ENCODE results near the gene SKI. TPM values are rescaled to one million over a fixed set of nuclear protein-coding genes. Genes with fewer than 3 reads are reported as not detected.
"Not testable (repeated sequence)": the region's sequence is repeated elsewhere in the genome, so short reads cannot be mapped to it uniquely, and the experiment has no call there.

The SKI gene
- polyA plus RNA-seq, 6 donors from 2014 or later: 0.26 to 1.3 (median 0.52) TPM; not detected in 1

DNA sequence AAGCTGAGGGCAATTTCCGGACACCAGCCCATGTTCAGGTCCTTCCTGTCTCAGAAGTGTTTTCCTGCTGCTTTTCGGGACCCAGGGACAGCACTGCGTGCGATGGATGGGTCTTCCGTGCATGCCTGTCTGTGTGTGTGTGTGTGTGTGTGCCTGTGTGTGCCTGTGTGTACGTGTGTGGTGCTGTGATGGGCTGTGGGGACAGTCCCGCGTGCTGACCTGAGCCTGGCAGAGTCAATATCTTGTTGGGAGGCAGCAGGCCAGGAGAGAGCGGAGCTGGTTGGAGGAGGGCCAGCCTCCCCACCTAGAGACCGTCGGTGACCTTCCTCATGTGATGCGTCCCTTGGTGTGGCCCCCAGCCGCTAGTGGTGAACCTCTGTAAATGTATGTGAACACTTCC is 13.7 kb downstream of the SKI start:
- no peak for DNase-seq
- peak overlapping the region in 2 of 8 donors; percentile 16 to 33 for H3K4me3 Mint-ChIP-seq
- H3K27me3 Mint-ChIP-seq: no peaks in the 10 kb centered on the region
- ATAC-seq (ENCODE audit: low read depth in 2 of 2): no peak
- no peaks in the 10 kb centered on the region for H3K36me3 Mint-ChIP-seq
- H3K4me1 Mint-ChIP-seq: peaks cover 47 to 67% (median 53%) of the 10 kb centered on the region in 3 donors
- no peaks in the 10 kb centered on the region for H3K9me3 Mint-ChIP-seq
- peak overlapping the region in 1 of 6 donors; percentile 51 for H3K27ac Mint-ChIP-seq

DNA sequence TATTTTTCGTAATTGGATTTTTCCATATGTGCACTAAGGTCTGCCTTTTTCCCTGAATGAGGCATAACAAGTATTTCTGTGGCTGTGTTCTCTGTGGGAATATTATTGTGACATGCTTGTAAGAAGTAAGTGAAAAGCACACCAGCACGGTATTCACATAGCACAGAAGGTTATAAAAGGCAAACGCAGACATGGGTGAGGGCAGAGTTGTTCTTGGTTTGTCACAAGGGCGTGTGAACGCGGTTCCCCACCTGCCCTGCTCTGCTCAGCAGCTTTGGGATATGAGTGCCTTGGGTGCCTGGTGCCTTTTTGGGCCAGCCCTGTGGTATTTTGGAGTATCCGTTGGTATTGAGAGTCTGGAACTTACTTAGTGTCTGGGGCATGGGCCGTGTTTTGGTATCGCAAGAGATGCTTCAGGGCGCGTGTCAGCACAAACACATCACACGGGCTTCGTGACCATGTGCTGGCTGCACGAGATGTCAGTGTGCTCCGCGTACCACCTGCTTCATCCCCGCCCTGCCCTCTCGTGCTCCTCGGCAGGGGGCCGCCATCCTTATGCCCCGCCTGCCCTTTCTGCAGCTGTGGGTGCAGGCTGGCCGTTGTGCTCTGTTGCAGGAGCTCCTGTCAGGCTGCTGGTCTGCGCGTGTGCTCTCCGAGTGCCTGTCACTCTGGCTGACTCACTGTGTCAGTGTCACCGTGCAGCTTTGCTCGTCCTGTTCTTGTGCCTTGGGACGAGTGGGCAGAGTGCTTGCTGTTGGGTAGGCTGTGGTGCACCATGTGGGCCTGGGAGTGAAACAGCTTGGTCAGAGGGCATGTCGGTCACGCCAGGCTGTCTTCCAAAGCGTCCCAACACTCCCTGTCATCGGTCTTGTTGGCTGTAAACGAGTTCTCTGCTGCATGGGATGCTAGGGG is 15.0 kb downstream of the SKI start:
- Mint-ChIP-seq H3K27me3 (no peaks in the 10 kb centered on the region), H3K9me3 (no peaks in the 10 kb centered on the region), H3K27ac (peak overlapping the region in 2 of 6 donors; percentile 39 to 51), H3K4me1 (peaks cover 49 to 67% (median 57%) of the 10 kb centered on the region in 3 donors), H3K4me3 (peak overlapping the region in 2 of 8 donors; percentile 22 to 51), H3K36me3 (no peaks in the 10 kb centered on the region)
- ATAC-seq (ENCODE audit: low read depth in 2 of 2) (no peak), DNase-seq (no peak)

DNA sequence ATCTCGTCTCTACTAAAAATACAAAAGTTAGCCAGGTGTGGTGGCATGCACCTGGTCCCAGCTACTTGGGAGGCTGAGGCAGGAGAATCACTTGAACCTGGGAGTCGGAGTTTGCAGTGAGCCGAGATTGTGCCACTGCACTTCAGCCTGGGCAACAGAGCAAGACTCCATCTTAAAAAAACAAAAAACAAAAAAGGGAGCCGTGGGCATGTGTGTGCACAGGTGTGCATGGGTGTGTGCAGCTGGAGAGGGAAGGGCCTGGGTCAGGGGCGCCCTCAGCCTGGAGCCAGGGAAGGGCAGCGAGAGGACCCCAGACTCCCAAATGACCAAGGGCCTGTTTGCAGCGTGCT is 18.9 kb downstream of the SKI start:
- H3K4me1 Mint-ChIP-seq: peaks cover 38 to 80% (median 63%) of the 10 kb centered on the region in 3 donors
- not testable (repeated sequence) for H3K9me3 Mint-ChIP-seq; ATAC-seq (ENCODE audit: low read depth in 2 of 2); H3K27me3 Mint-ChIP-seq; DNase-seq; H3K36me3 Mint-ChIP-seq
- H3K27ac Mint-ChIP-seq: peak overlapping the region; percentile 52 to 97 (median 86)
- peak overlapping the region; percentile 49 to 88 (median 77) for H3K4me3 Mint-ChIP-seq

DNA sequence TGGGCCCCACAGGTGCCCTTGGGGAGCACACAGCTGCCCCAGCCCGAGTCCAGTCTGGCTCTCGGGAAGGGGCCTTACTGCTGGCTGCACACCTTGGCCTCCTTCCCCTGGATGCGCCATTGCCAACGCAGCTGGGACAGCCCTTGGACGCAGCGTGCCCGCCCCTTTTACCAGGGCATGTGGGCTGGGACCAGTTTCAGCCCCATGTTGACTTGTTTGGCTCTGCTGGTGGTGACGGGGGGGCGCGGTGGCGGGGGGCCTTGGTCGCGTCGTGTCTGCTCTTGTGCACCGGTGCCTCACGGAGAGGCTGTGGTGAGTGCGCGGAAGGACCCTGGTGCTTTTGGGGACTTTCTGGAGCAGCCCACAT is 19.6 kb downstream of the SKI start:
- Mint-ChIP-seq H3K9me3 (no peaks in the 10 kb centered on the region), H3K27ac (no peak overlapping the region), H3K4me3 (peak overlapping the region in 3 of 8 donors; percentile 15 to 32 (median 24)), H3K27me3 (no peaks in the 10 kb centered on the region), H3K4me1 (peaks cover 40 to 81% (median 68%) of the 10 kb centered on the region in 3 donors), H3K36me3 (no peaks in the 10 kb centered on the region)
- ATAC-seq (ENCODE audit: low read depth in 2 of 2) (no peak), DNase-seq (no peak)

DNA sequence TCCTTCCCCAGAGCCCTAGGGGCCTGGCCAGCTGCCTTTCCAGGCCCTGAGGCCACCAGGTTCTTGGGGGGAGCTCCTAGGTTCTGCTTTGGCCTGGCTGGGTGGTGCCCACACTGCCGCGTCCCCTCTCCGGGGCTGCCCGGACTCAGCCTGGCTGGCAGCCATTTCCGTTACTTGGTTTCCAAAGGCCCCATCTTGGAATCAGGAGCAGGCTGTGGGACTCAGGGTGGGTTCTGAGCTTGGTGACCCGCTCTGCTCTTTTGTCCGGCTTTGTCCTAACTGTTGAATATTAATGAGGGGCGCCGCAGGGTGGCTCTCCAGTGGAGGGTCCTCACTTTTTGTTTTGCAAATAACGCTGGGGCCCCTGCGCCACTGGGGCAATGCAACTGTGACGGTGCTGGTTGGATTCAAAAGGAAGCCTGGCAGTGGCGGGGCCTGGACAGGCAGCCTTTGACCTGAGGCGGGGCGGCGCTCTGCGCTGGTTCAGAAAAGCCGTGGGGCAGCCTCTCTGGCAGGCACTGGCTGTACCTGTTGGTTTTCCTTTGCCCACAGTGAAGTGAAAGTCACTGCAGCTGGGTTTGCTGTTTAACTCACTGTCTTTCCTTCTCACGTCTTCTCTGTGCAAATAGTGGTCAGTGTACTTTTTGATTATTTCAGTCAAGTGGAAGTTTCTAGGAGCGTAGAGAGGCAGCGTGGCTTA is 20.2 kb downstream of the SKI start:
- no peak for ATAC-seq (ENCODE audit: low read depth in 2 of 2)
- Mint-ChIP-seq H3K4me3 (peak overlapping the region in 2 of 8 donors; percentile 19 to 40), H3K9me3 (no peaks in the 10 kb centered on the region), H3K4me1 (peaks cover 40 to 84% (median 70%) of the 10 kb centered on the region in 3 donors), H3K36me3 (no peaks in the 10 kb centered on the region), H3K27ac (peak overlapping the region in 3 of 6 donors; percentile 77 to 89 (median 87)), H3K27me3 (no peaks in the 10 kb centered on the region)
- no peak for DNase-seq

DNA sequence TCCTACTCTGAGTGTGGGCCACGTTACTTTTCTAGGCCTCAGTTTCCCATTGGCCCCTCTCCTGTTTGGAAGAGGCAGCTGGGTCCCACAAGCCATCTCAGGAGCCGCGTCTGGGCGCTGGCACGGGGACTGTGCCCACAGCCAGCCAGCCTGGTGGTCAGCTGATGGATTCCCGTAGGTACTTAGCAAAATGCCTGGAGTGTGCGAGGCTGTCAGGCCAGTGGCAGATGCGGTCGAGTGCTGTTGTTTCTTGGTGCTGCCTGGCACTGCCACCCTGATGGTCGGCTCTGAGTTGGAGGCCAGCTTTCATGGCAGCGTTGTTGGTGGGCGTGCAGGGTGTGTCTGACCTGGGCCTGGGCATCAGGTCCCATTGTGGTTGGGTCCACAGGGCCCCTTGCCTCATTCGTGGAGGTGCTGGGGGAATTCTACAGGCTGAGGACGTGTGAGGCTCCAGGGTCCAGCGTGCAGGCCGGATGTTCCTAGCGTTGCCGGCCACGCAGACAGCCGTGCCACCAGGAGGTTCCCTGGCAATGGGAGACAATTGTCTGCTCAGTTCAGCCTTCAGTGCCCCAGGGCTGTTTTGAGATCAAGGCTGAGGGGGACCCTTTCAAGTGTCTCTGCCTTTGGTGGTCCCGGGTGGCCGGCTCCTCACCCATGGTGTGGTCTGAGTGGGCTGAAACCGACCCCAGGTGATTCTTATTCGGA is 20.9 kb downstream of the SKI start:
- no peaks in the 10 kb centered on the region for H3K27me3 Mint-ChIP-seq
- H3K9me3 Mint-ChIP-seq: no peaks in the 10 kb centered on the region
- H3K36me3 Mint-ChIP-seq: no peaks in the 10 kb centered on the region
- peak overlapping the region in 3 of 8 donors; percentile 44 to 58 (median 51) for H3K4me3 Mint-ChIP-seq
- peaks cover 34 to 81% (median 66%) of the 10 kb centered on the region in 3 donors for H3K4me1 Mint-ChIP-seq
- ATAC-seq (ENCODE audit: low read depth in 2 of 2) (no peak), DNase-seq (no peak)
- peak overlapping the region in 4 of 6 donors; percentile 24 to 89 (median 82) for H3K27ac Mint-ChIP-seq

DNA sequence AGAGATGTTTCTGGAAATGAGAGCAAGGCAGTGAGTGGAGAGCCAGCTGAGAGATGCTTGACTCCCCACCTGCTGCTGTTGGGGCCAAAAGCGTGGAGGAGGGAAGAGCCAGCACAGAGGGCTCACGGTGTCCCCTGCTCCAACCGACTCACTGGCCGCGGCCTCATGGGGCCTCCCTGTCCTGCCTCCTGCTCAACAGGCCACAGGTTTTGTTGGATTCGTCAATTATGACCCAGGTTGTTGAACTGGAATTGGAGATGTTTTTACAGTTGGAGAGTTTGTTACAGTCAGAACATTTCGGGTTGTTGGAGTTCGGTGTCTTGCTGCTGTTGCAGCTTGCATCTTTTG is 21.4 kb downstream of the SKI start:
- DNase-seq (no peak), ATAC-seq (ENCODE audit: low read depth in 2 of 2) (no peak)
- Mint-ChIP-seq H3K4me3 (peak overlapping the region in 3 of 8 donors; percentile 20 to 58 (median 44)), H3K36me3 (no peaks in the 10 kb centered on the region), H3K4me1 (peaks cover 32 to 81% (median 63%) of the 10 kb centered on the region in 3 donors), H3K27me3 (no peaks in the 10 kb centered on the region), H3K27ac (peak overlapping the region in 2 of 6 donors; percentile 24 to 77), H3K9me3 (peaks cover 0 to 2% (median 0%) of the 10 kb centered on the region in 7 donors)

DNA sequence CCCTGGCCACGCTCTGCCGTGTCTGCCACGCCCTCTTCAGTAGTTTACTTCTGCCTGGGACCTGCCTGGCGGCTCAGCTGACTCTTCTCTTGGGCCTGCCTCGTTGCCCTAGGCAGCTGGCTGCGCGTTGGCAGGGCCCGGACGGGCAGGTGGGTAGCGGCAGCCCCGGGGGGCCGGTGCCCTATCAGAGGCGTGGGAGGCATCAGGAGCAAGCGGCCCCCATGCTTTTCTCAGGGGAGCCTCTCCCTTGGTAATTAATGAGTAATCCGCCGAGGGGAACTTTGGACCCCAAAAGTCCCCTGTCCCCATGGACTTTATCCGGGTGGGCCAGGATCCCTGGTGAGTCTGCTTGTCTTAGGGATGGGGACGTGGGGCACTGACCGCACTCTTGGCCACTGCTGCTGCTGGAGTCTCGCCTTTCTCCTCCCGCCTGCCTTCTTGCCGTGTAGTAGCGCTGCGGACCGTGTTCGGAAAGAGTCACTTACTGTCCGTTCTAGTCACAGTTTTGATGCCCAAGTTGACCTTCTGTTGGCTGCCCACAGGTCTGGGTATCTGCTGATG is 22.7 kb downstream of the SKI start:
- ATAC-seq (ENCODE audit: low read depth in 2 of 2): no peak
- Mint-ChIP-seq H3K27ac (peak overlapping the region in 3 of 6 donors; percentile 18 to 28 (median 19)), H3K4me1 (peaks cover 29 to 70% (median 59%) of the 10 kb centered on the region in 3 donors)

DNA sequence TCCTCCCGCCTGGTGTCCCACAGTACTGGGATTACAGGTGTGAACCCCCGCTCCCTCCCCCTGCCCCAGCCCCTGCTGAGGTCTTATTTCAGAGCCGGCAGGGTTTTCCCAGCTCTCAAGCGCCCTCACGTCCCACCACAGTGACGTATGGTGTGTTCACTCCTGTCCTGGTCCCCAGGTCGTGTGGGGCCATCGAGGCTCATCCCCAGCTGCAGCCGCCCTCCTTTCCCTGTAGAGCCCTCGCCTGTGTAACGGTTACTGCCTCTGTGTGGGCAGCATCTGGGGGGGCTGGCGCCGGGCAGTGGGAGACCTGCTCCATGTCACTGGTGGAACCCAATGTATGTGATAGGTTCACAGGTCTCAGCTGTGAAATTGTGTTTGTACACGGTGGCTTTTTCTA is 23.2 kb downstream of the SKI start:
- Mint-ChIP-seq H3K27ac (peak overlapping the region in 2 of 6 donors; percentile 62 to 82), H3K4me3 (peak overlapping the region in 2 of 8 donors; percentile 29 to 76), H3K27me3 (no peaks in the 10 kb centered on the region)

More for the DNA sequence above, 22.7 kb downstream of the SKI start:
- Mint-ChIP-seq H3K27me3 (no peaks in the 10 kb centered on the region), H3K9me3 (peaks cover 0 to 3% (median 0%) of the 10 kb centered on the region in 7 donors), H3K36me3 (no peaks in the 10 kb centered on the region), H3K4me3 (peak overlapping the region in 1 of 8 donors; percentile 56)
- no peak for DNase-seq

DNA sequence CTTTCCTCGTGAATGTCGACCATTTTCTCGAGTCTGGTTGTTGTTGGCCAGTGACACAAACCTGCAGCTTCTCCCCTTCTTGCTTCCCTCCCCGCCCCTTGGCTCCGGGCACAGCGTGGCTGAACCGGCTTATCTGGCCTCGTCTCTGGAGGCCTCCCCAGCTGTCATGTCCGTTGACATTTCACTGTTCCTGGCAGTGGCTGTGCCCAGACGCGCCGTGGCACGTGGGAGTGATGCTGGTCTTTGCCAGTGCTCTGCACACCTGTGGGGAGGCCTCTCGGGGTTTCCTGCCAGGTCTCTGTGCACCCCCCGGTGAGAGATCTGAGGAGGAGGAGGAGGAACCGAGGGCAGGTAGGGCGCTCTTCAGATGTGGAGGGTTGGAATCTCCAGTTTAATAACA is 23.7 kb downstream of the SKI start:
- Mint-ChIP-seq H3K27ac (peak overlapping the region in 3 of 6 donors; percentile 62 to 82 (median 69)), H3K9me3 (peaks cover 0 to 3% (median 0%) of the 10 kb centered on the region in 7 donors), H3K36me3 (no peaks in the 10 kb centered on the region), H3K27me3 (no peaks in the 10 kb centered on the region), H3K4me3 (peak overlapping the region in 1 of 8 donors; percentile 44), H3K4me1 (peaks cover 20 to 60% (median 49%) of the 10 kb centered on the region in 3 donors)
- DNase-seq: no peak
- ATAC-seq (ENCODE audit: low read depth in 2 of 2): no peak

More for the DNA sequence above, 23.2 kb downstream of the SKI start:
- Mint-ChIP-seq H3K36me3 (no peaks in the 10 kb centered on the region), H3K9me3 (peaks cover 0 to 3% (median 0%) of the 10 kb centered on the region in 7 donors), H3K4me1 (peaks cover 24 to 64% (median 53%) of the 10 kb centered on the region in 3 donors)
- ATAC-seq (ENCODE audit: low read depth in 2 of 2): no peak
- DNase-seq: no peak

DNA sequence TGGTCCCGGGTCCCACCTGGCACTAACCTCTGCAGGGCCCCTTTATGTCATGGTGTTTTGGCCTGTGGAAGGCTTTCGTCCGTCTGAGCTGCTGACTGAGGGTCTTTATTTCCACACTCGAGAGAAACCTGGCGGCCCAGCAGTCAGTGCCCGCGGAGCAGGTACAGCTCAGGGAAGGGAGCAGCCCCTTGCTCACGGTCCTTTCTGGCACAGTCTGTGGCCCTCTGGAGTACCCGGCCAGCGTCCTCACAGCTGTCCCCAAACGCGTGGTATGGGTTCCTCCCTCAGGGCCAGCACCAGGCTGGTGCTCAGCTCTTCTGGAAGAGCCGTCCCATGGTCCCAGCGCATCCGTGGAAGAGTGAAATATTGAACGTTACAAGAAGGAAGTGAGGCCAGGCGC is 24.3 kb downstream of the SKI start:
- Mint-ChIP-seq H3K27ac (peak overlapping the region in 5 of 6 donors; percentile 64 to 88 (median 82)), H3K36me3 (no peaks in the 10 kb centered on the region), H3K4me3 (peak overlapping the region in 4 of 8 donors; percentile 50 to 76 (median 65)), H3K9me3 (peaks cover 0 to 3% (median 0%) of the 10 kb centered on the region in 7 donors), H3K4me1 (peaks cover 21 to 54% (median 44%) of the 10 kb centered on the region in 3 donors), H3K27me3 (no peaks in the 10 kb centered on the region)
- DNase-seq (no peak), ATAC-seq (ENCODE audit: low read depth in 2 of 2) (no peak)

DNA sequence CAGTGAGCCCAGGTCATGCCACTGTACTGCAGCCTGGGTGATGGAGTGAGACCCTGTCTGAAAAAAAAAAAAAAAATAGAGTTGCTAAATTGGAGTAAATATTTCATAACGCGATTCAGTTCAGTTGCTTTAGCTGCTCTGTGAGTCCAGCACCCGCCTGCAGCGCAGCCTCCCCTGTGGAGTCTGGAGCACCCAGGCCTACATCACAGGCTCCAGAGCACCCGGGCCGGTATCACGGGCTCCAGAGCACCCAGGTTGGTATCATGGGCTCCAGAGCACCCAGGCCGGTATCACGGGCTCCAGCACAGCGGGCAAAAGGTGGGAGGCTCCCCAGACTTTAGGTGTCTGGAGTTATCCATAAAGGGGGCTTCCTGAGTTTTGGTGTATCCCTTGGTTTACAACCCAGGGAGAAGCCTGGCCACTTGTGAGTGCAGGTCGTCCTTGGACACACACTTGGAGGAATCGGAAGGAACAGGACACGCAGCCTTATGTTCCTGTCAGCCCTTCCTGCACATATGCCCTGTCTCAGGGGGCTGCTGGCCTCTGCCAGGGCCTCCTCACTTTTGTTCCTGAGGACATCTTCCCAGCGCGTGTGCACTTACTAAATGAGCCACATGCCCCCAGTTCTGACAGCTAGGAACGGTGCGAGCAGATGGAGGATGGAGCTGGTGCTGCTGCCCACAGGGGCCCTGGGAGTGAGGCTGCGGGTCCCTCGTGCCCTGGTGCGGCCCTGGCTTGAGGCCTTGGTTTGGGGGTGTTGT is 25.1 kb downstream of the SKI start:
- no peak for ATAC-seq (ENCODE audit: low read depth in 2 of 2)
- Mint-ChIP-seq H3K27ac (peak overlapping the region in 4 of 6 donors; percentile 32 to 91 (median 76)), H3K27me3 (no peaks in the 10 kb centered on the region), H3K4me3 (peak overlapping the region in 1 of 8 donors; percentile 76), H3K36me3 (no peaks in the 10 kb centered on the region), H3K9me3 (peaks cover 0 to 3% (median 0%) of the 10 kb centered on the region in 7 donors), H3K4me1 (peaks cover 24 to 57% (median 51%) of the 10 kb centered on the region in 3 donors)
- DNase-seq: no peak
